GM21423 (cell line): ENCODE measurements around the gene AP1M1.
A peak's percentile ranks its signal among the peaks of the same experiment; 100 is the strongest.

Experiments used
- ATAC-seq: cut with Tn5 transposase; IDR thresholded peaks from one replicate; pipeline ENCODE4 v1.9.1; 2021; ENCODE audit warnings: mild to moderate bottlenecking, moderate library complexity; ENCODE audit not compliant: unreplicated experiment

The AP1M1 gene

DNA sequence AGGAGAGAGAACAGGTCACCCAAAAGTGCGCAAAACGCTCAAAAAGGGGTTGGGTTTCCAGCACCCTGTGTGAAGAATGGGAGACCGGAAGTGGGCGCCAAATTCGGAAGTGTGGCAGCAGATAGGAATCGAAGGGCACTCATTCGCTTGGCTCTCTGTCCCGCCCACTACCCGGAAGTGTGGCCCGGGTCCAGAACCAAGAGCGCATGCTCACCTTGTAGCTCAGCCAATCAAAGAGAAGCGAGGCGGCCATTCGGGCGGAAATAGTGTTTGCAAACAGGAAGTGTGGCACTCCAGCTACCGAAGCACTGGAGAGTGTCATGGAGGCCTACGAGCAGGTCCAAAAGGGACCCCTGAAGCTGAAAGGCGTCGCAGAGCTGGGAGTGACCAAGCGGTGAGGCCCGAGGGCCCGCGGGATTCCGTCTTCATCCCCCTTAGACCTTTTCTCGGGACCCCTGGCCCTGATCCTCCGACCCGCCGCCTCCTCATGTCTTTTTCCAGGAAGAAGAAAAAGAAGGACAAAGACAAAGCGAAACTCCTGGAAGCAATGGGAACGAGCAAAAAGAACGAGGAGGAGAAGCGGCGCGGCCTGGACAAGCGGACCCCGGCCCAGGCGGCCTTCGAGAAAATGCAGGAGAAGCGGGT is 12.5 kb upstream of the AP1M1 start, which contains the start of gene FAM32A:
Gene FAM32A, plus strand, starts transcription at position 288 of the 645 bp plus-strand sequence. Its CDS starts 33 bp downstream, at position 321.
- peak; percentile 92 for ATAC-seq

DNA sequence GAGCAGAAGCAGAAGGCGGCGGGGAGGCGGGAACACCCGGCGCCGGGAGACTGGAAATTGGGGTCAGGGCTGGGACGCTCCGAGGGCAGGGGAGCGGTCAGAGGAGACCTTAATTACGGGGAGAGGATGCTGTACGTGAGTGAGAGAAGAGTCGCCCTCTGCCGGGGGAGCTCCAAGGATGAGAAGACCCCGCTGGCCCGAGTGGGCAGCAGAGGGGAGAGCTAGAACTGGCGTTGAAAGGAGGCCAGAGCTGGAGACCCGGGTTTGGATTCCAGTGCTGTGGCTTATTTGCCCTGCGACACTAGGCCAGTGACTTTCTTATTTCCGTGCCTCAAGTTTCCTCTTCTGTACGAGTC is 12.0 kb upstream of the AP1M1 start:
- ATAC-seq, result peak; percentile 11

DNA sequence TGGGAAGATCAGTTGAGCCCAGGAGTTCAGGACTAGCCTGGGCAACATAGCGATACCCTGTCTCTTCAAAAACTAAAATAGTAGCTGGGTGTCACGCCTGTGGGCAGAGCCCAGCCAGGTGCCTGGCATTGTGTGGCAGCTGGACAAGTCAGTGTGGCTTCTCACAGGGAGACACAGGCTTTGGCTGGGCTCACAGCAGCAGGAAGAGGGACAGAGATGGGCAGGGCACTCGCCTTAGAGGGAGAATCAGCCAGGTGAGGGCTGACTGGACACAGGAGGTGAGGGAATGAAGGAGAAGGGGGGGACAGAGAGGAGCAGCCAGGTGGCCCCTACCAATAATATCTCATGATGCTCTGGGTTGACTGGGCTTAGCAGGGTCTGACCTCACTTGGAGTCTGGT is 9.2 kb upstream of the AP1M1 start:
- no peak for ATAC-seq

DNA sequence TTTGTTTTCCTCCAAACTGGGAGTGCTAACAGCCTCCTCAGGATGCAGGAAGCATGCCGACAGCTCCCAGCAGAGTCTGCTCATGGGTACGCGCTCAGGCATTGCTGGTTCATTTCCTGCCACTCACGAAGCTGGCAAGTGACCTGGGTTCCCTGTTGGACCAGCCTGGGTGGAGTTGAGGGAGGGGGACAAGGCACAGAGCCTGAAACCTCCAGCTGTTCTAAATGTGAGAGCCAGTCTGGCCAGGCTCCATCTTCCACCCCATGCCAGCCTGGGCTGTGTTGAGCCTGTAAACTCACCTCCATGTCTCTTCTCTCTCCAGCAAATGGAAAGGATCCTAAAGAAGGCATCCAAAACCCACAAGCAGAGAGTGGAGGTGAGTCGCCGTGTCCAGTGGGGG is 7.5 kb upstream of the AP1M1 start:
- ATAC-seq, result no peak

DNA sequence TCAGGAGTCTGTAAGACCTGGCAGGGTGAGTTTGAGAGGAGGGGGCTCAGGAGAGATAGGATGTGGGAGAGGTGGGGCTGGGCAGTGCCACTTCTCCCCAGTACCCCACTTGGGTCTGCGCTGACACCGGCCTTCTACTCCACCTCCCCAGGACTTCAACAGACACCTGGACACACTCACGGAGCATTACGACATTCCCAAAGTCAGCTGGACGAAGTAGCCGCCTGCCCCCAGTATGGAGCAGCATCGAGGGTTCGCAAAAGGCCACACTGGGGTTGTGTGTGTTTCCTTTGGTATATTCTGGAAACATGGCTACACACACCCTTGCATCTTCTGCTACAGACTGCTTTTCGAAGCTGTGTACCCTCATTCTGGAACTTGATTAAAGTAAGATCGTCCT is 7.0 kb upstream of the AP1M1 start:
- ATAC-seq, result no peak

DNA sequence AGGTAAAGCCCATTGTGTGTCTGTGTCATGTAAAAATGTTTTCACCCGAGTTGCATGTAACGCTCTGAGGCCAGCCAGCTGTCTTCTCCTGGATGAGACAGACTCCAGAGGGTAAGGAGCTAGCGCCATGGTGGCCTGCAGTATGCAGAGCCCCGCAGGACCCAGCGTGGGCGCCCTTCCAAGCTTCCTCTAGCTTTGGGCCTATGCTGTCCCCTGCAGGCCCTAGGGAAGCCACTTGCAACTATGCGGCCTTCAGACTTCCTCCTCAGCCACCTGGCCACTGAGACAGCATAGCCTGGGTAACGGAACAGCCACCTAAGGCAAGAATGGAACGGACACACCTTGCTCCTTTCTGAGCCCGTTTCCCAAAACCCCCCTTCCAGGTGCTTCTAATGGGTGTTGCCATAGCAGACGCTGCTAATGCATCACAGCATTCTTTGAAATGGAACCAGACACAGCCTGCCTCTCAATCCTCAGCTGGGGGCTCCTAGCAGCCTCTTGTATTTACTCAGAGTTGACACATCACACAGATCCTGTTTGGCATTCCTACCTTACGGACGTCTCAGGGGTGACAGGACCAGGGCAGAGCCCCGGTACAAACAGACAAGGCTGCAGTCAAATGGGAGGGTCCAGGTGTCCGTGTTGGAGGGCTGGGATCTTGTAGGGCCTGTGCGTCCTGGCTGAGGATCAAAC is 6.3 kb upstream of the AP1M1 start:
- ATAC-seq, result no peak

DNA sequence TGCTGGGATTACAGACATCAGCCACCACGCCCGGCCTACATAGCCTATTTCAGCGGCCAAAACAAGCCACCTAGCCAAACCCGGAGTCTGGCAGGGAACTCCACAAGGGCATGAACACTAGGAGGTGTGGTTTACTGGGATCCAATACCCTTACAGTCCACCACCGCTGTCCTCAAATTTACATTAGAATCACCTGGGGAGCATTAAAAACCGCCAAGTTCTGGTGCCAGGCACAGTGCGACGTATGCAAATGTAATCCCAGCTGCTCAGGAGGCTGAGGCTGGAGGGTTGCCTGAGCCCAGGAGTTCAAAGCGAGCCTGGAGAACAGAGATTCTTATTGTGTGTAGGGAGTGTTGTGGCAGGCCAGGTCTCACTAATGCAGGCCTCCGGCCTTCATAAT is 4.2 kb upstream of the AP1M1 start:
- ATAC-seq, result no peak

DNA sequence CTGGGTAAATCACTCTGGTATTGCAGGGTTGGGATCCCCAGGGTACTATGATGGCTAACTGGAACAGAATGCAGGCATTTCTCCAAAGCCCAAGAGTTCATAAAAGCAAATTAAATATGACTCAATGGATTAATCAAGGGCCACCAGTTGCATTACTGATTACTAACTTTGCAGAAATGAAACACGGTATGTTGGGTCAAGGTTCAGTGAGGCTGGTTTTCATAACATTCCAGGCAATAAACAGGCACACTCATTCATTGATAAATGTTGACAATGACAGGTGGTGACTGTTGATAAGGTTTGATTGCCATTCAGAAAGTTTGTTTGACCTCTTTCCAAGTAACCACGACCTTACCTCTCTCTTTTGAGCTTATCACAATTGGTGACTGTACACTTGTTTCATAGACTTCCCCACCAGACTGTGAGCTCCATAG is 506 bp upstream of the AP1M1 start:
- no peak for ATAC-seq

DNA sequence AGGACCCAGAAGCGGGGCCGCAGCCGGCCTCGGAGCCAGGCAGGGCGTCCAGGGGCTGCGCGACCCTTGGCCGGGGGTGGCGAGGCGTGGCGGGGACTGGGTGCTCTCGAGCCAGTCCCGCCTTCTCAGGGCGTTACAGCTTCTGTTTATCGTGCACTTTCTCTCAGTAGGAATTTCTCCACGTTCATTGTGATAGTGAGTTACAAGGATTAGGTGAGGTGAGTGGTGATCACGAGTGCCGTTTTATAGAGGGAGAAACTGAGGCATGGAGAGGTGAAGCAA is 600 bp downstream of the AP1M1 start:
- no peak for ATAC-seq

DNA sequence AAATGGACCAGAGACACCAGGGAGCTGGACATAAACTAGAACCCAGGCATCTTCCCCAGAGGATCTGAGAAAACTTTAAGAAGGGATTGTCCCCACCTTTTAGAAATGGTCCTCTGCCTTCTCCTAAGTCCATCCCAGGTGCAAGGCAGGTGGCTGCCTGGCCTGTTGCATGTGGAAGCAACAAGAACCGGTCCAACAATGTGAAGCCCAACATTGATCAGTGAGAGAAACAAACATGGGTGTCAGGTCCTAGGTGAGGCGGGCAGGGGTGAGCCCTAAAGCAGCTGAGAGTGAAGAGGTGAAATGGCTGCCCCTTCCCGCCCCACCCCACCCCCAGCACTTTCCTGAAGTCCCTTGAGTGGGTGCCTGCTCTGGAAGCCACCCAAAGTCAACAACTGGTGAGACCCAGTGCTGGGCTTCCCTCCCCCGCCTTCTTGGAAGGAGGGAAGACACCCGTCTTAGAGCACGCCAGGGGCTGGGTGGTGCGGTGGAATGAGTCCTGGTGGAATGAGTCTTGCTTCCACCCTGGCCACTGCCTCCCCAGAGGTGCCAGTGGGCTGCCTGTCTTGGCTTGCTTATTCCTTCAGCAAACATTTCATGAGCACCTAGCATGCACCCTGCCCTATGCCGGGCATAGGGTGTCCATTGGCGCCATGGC is 1.7 kb downstream of the AP1M1 start:
- no peak for ATAC-seq

DNA sequence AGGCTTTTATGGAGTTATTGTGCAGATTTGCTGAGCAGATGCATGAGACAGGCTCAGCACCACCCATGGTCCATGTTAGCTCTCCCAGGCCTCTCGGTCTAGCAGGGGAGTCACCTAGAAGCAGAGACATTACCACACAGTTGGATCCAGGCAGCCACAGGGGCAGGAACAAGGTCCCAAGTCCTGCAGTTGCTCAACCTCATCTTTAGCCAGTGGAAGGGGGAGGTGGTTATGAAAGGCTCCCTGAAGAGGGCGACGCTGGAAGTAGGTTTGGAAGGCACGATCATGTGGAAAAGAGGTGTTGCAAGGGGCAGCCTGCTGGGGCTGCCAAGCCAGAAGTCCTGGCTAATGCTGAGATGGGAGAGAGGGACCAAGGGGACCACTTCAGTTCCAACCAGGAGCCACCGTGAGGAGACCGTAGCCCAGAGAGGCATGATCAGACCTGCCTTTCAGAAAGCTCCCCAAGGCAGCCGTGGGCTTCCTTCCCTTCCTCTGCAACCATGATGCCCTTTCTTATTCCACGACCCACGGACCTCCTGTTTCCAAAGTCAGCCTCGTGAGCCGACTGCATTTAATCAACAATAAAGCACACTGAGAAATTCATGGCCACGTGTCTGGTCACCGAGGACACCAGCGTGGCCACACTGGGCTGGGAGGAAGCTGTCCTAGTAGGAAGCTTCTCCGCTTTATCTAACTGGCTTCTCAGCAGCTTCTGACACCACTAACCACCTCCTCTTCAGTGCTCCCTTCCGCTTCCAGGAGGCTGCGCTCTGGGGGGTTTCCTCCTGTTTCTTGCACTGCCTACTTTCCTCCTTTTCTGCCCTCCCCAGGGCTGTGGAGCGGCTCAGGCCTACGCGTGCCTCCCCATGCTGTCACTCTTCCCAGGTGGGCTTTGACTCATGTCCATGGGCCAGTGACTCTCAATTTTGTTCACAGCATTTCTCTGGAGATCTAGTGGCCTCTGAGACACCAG is 2.6 kb downstream of the AP1M1 start:
- ATAC-seq, result no peak

DNA sequence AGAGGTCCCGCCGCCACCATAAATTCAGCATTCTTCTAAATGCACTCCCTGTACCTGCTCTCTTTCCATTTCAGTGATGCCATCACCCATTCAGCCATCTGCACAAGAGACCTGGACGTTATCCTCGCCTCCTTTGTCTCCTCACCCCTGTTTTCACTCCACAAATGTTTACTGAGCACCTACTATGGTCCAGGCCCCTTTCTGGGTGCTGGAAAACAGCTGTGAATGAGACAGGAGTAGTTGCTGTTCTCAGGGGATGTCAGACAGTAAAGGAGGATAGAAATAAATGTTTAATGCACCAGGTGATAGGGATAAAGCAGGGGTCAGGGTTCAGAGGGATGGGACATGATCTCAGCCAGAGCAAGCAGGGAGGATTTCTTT is 3.3 kb downstream of the AP1M1 start:
- ATAC-seq, result no peak

DNA sequence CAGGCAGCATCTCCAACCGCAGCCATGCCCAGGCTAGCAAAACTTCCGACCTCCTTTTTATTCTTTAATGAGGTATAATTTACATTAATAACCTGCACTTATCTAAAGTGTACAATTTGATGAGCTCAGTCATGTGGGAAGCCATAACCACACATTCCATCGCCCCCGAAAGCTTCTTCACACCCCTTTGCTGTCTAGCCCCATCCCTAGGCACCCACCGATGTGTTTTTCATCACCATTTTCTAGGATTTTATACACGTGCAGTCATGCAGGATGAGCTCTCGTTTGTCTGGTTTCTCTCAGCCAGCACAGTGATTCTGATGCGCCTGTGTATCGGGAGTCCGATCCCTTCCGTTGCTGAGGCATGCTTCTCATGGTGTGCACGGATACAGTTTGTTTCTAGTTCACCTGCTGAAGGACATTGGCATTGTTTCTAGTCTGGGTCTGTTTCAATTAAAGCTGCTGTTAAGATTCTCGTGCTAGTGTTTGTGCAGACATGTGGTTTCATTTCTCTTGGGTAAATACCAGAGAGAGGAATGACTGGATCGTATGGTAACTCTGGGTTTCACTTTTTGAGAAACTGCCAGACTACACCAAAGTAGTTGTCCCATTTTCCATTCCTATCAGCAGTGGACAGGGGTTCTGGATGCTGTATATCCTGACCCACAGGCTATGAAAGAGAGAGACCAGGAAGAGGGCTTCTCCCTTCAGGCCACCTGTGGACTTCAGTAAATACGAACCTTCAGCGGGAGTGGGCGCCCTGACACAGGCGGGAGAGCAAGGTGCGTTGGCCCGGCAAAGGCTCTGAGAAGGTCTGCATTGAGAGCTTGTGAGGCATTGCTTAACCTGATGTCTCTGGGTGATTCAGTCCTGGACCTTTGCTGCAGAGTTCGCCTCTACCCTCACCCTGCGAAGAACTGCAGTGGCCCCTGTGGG is 4.9 kb downstream of the AP1M1 start:
- ATAC-seq, result no peak

DNA sequence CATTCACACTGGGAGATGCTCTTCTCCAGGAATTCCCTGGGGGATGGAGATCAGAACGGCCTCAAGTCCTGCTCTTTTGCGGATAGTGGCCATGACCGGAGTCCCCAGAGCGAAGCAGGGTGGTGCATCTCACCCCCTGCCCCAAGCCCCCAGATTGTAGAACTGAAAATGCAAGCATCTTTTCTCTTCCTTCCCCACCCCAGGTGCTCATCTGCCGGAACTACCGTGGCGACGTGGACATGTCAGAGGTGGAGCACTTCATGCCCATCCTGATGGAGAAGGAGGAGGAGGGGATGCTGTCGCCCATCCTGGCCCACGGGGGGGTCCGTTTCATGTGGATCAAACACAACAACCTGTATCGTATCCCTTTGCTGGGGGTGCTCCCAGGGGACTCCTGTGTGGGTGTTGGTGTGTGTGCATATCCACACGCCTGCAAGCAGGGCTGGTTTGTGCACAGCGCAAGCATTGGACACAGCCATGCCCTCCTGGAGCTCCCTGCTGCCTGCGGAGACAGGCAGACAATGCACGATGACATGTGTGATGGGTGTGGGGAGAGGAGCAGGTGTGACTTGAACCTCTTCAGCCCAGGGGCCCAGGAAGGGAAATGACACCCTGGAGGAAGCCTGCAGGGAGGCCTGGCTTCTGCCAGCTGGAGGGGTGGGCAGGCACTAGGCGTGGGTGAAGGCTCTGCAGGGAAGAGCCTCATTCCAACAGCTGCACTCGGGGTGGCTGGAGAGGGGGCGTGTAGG is 5.7 kb downstream of the AP1M1 start:
- no peak for ATAC-seq

DNA sequence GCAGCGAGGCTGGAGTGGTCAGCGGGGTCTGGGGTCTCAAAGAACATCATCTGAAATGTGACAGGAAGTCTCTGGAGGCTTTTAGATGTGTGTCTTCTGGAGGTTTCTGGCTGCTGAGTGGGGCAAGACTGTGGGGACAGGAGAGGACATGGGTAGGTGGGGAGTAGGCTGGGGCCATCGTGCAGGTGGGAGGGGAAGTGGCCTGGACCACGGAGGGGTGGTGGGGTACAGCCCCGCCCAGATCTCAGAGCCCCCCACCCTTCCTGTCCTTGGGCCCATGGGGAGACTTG is 6.2 kb downstream of the AP1M1 start:
- ATAC-seq, result no peak

DNA sequence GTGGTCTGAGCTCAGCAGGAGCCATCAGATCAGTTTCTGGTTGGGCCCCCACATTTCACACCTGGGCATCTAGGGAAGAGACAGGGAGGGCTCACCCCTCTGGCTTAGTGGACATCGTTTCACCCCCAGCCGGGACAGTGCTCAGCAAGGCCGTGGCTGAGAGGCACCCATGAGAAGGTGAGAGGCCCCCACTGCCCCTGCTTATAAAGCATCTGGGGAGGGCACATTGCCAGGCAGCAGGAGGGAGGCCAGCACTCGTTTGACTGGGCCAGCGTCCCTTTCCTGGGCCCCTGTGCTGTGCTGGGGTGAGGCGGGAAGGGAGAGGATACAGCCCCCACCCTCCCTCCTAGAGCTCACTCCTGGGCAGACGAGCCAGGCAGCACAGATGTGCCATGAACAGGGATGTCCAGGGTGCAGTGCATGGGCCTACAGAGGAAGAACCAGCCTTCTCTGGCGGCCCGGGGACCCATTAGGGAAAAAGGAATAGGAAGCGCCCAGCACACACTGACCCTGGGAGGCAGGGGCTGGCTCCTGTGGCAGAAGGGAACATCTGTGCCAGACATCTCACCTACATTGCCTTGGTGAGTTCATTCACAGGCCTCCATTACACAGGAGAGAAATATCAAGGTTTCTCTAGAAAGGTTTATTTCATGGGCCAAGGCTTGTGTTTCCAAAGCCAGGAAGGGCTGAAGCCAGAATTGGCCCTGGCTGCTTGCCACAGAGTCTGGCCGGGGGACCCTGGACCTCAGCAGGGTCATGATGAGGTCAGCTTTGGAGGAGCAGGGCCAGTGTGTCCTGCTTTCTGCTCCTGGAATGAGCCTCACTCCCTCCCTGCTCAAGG is 7.7 kb downstream of the AP1M1 start:
- no peak for ATAC-seq

DNA sequence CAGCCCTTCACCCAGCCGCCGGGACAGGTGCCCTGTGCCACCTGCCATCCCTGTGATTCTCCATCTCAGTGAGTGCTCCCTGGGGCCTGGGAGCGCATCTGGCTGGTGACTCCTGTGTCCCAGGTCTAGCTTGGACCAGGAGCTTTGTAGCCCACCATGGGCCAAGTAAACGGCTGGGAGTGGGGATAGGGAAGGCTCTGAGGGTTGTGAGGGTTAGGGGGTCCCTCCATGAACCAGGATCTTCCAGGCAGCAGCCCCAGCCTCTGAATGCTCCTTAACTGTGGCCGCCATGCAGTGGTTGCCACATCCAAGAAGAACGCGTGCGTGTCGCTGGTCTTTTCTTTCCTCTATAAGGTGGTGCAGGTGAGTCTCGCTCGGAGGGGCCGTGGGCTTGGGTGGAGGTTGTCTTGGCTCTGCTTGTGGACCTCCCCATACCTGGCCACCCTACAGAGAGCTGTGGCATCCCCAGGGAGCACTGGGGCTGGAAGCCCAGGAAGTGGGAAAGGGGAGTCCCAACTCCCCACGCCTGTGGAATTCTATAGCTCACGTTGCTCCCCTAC is 8.4 kb downstream of the AP1M1 start:
- no peak for ATAC-seq

DNA sequence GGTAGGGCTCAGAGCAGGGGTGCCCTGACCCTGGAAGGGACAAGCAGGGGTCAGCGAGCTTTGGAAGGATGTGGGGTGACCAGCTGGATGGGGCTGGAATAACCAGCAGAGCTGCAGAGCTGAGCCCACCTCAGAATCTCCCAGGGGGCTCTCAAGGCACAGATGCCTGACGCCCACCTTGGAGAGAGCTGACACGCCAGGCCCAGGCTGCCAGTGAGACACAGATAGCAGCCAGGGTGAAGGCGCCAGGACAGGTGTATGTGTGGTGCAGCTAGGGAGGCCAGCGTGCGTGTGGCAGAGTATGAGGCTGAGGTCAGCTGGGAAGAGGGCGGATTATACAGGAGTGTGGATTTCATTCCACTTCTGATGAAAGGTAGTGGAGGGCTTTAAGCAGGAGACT is 8.9 kb downstream of the AP1M1 start:
- no peak for ATAC-seq

DNA sequence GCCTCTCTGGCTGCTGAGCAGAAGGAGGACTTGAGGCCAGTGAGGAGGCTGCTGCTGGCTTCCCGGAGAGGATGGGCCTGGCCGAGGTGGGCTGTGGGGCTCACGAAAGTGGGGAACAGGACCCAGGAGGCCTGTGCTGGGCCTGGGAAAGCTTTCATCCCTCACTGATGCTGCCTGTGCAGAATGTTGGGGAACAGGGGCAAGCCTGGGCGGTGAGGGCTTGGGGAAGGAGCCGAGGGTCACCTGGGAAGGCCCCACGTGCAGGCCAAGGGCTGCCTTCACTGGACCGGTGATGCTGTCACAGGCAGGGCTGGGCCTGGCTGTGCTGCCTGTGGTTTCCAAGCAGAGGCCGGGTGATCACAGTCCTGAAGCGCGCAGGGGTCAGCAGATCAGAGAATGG is 9.4 kb downstream of the AP1M1 start:
- no peak for ATAC-seq
